Measurements from ENCODE around the gene MZT2B.
"Not testable (repeated sequence)": the region's sequence is repeated elsewhere in the genome, so short reads cannot be mapped to it uniquely, and the experiment has no call there.

The MZT2B gene

DNA sequence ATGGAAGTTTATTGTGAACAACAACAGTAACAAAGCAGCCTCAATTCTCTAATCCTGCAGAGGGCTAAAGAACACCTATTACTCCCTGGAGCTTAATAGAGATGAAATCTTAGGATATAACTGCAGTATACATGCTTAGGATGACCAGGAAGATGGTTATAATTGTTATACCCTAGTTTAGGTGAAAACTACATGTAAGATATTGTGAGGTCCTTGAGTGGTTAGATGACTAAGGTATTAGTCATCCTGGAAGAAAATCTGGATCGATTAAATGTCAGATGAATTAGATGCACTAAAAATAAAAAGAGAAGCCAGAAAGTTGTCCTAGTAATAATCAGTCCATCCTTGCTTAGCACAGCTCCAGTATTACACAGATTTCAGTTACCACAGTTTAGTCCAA lies 38.4 kb downstream of the MZT2B start:
- not testable (repeated sequence) for DNase-seq

DNA sequence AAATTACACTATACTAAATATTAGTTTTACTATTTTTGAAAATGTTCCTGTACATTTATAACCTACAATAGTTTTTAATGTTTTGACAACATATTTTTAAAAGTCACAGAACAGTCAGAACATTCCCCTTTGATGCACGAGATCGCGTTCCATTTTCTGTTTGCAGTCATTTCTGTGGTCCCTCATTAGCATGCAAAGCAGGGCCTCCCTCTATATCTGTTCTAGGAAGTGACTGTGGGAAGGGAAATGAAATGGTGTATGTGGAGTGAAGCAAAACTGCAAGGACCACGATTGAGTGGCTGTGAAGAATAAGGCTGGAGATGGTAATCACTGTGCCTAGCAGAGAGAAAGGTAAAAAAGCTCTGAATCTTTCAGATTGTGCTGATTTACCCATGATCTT lies 40.5 kb downstream of the MZT2B start:
- not testable (repeated sequence) for DNase-seq

DNA sequence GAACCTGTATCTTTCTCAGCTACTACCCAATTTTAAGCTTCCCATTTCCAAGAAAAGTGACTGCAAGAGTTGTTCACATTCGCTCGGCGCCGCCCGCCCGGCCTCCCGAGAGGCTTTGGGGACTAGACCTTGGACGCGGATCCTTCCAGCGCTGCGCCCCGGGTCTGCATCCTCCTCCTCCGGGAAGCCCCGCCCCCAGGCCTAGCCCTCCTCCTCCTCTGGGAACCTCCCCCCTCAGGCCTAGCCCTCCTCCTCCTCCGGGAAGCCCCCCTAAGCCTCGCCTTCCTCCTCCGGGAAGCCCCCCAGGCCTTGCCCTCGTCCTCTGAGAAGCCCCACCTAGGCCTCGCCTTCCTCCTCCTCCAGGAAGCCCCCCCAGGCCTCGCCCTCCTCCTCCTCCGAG lies 45.9 kb downstream of the MZT2B start:
- not testable (repeated sequence) for DNase-seq

DNA sequence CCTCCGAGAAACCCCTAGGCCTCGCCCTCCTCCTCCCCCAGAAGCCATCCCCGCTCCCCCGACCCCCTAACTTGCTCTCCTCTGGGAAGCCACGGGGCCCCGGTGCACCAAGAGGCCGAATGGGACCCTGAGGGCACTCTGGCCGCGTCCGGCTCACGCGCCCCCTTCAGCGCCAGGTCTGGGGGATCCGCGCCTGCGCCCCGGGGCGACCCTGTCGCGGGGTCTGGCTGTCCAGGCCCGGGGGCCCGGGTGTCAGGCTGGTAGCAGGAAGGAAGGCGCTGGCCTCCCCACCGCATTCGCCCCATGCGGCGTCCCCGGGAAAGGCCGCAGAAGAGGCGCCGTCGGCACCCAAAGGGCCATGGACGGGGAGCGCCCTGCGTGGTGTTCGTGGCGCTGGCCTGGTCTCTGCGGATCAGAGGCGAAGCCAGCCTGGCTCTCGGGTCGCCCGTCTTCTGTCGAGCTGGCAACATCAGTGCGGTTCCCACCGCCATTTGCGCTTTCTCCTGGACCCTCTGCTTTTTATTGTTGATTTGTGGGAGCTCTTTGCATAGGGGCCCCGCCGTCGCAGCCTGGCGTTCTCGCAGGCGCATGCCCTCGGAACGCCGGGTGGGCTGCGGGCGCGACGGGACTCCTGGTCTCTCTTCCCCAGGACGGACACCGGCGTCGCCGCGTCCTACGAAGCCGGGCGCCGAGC lies 46.6 kb downstream of the MZT2B start:
- DNase-seq, result not testable (repeated sequence)

DNA sequence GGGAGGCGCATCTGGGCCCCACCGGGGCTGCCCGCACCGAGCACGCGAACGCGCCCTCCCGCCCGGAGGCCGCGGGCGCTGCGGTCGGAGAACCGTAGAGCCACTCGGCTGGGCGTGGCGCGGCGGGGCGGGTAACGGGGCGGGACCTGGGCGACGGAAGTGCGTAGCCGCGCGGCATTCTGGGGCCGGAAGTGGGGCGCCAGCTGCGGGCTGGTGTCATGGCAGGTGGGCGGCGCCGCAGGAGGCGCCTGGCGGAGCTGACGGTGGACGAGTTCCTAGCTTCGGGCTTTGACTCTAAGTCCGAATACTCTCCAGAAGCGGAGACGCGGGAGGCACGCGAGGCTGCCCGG lies 47.1 kb downstream of the MZT2B start:
- DNase-seq, result not testable (repeated sequence)

DNA sequence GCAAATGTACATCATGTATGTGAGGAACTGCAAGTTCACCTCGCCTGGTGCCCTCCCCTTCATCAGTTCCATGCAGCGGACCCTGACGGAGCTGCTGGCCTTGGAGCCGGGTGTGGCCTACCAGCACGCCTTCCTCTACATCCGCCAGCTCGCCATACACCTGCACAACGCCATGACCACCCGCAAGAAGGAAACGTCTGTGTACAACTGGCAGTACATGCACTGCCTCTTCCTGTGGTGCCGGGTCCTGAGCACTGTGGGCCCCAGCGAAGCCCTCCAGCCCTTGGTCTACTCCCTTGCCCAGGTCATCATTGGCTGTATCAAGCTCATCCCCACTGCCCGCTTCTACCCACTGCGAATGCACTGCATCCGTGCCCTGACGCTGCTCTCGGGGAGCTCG lies 48.3 kb downstream of the MZT2B start:
- not testable (repeated sequence) for DNase-seq

DNA sequence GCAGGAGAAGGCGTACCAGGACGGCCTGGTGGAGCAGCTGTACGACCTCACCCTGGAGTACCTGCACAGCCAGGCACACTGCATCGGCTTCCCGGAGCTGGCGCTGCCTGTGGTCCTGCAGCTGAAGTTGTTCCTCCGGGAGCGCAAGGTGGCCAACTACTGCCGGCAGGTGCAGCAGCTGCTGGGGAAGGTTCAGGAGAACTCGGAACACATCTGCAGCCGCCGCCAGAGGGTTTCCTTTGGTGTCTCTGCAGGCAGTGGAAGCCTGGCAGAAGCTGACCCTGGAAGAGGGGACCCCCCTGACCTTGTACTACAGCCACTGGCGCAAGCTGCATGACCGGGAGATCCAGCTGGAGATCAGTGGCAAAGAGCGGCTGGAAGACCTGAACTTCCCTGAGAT lies 48.8 kb downstream of the MZT2B start:
- not testable (repeated sequence) for DNase-seq

DNA sequence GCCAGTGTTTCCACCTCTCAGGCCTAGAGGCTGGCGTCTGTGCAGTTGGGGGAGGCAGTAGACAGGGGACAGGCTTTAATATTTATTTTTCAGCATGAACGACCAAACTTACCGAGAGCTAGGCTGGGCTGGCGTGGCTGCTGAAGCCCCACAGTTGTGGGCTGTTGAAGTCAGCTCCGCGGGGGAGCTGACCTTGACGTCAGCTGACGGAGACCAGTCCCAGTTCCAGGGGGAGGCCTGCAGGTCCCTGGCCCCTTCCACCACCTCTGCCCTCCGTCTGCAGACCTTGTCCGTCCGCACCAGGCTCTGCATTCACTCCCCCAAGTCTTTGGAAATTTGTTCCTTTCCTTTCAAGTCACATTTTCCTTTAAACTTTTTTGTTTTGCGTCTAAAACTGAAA lies 49.6 kb downstream of the MZT2B start:
- no peak for DNase-seq

DNA sequence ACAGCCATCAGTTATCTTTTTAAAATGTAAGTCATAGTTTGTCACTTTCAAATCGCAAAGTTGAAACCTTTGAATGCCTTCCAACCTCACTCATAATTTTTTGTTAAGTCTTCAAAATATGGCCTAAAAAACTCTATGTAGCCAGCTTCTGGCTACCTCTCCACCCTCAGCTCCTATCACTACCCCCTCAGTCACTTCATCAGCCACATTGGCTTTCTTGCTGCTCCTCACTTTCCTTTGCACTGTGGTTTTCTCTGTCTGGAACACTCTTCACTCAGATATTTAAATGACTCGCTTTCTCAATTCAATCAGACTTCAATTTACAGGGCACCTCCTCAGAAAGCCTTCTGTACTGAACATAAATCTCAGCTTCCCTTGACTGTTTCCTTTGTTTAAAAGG lies 51.0 kb downstream of the MZT2B start:
- DNase-seq, result not testable (repeated sequence)

DNA sequence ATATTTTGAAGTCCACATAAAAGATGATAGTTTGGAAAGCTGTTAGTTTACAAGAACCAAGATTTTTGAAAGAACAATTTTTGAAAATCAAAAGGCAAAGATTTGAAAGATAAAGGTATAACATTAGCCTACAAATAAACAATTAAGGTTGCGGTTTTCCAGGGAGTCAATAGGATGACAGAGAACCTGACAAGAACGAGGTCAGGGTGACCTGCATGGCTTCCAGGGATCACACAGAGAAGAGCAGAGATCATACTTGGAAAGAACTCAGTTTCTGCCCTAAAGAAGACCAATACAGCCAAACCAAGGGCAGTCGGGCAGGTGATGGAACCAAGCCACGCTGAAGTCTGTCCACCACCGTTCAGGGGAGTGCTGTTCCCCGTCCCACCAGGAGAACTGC lies 57.5 kb downstream of the MZT2B start:
- DNase-seq, result not testable (repeated sequence)

Measured in NCI-H187 (cell line).